ENCODE results near the gene STXBP5.

DNA sequence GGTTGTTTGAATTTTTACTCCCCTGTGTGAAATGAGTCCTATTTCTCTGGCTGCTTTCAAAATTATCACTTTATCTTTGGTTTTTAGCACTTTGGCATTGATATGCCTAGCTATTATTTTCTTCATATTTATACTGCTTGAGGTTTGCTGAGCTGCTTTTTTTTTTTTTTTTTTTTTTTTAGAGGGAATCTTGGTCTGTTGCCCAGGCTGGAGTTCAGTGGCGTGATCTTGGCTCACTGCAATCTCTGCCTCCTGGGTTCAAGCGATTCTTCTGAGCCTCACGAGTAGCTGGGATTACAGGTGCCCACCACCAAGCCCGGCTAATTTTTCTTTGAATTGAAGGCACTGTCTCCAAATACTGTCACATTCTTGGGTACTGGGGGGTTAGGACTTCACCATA lies 40.6 kb downstream of the STXBP5 start:
- TF ChIP-seq, protein P1, sequence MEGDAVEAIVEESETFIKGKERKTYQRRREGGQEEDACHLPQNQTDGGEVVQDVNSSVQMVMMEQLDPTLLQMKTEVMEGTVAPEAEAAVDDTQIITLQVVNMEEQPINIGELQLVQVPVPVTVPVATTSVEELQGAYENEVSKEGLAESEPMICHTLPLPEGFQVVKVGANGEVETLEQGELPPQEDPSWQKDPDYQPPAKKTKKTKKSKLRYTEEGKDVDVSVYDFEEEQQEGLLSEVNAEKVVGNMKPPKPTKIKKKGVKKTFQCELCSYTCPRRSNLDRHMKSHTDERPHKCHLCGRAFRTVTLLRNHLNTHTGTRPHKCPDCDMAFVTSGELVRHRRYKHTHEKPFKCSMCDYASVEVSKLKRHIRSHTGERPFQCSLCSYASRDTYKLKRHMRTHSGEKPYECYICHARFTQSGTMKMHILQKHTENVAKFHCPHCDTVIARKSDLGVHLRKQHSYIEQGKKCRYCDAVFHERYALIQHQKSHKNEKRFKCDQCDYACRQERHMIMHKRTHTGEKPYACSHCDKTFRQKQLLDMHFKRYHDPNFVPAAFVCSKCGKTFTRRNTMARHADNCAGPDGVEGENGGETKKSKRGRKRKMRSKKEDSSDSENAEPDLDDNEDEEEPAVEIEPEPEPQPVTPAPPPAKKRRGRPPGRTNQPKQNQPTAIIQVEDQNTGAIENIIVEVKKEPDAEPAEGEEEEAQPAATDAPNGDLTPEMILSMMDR (IDR thresholded peaks at IDR 0.05), result no peak
- TF ChIP-seq POLR2A (IDR thresholded peaks at IDR 0.05), result no peak

Data from body of pancreas (tissue), 4 donors.